K562 (cell line): Measurements from ENCODE around the gene LSM12. TPM values are rescaled to one million over a fixed set of nuclear protein-coding genes. Genes with fewer than 3 reads are reported as not detected.
A peak's percentile ranks its signal among the peaks of the same experiment; 100 is the strongest.

ENCODE experiments used
- ATF1 ChIP-seq, 2 experiments: fragments of 450-650 bp in 1 of 2; IDR thresholded peaks; 2 replicates each; pipeline ENCODE4 v1.6.1; 2016; ENCODE audit warnings: missing compliant biosample characterization in 1 of 2, missing genetic modification characterization in 1 of 2
- BRF1 ChIP-seq: IDR thresholded peaks from 3 replicates; pipeline ENCODE4 v1.6.1; 2011; ENCODE audit warnings: borderline replicate concordance, mild to moderate bottlenecking; ENCODE audit not compliant: insufficient read length; ENCODE audit errors: extremely low read depth
- EP400 ChIP-seq: fragments of 450-650 bp; IDR thresholded peaks from 2 replicates; pipeline ENCODE4 v1.6.1; 2017; ENCODE audit warnings: antibody characterized with exemption, mild to moderate bottlenecking, moderate library complexity
- GTF2E2 ChIP-seq: fragments of 200-800 bp; sonication (Bioruptor generic); IDR thresholded peaks from 2 replicates; pipeline ENCODE4 v1.6.1; 2016; ENCODE audit warnings: missing genetic modification characterization, missing compliant biosample characterization
- MBD2 ChIP-seq: sonication (generic); IDR thresholded peaks from 2 replicates; pipeline ENCODE4 v1.6.1; 2016; ENCODE audit warnings: low read depth, borderline replicate concordance
- MLX ChIP-seq, 2 experiments: fragments of 450-650 bp in 1 of 2; sonication (generic) in 1 of 2; formaldehyde crosslinking; conservative IDR thresholded peaks; 2 replicates each; pipeline versions ENCODE4 v1.4.0 to v1.8.1; 2020 to 2022; ENCODE audit warnings: mild to moderate bottlenecking in 1 of 2, missing genetic modification reagents in 1 of 2
- NR2C2 ChIP-seq, 2 experiments: fragments of 200-800 bp in 1 of 2; sonication (Bioruptor generic) in 1 of 2; sonication (generic) in 1 of 2; formaldehyde crosslinking in 1 of 2; IDR thresholded peaks; 2 replicates each; pipeline versions ENCODE4 v1.6.1 to v1.8.0; 2016 to 2022; ENCODE audit warnings: mild to moderate bottlenecking in 1 of 2, missing compliant biosample characterization in 1 of 2, missing genetic modification characterization in 1 of 2, missing genetic modification reagents in 1 of 2
- TSC22D4 ChIP-seq: fragments of 450-650 bp; IDR thresholded peaks from 2 replicates; pipeline ENCODE4 v1.6.1; 2016; ENCODE audit warnings: missing genetic modification characterization, missing biosample characterization, control low read depth
- ZNF830 ChIP-seq: fragments of 250-450 bp; sonication (Bioruptor Pico); IDR thresholded peaks from 2 replicates; pipeline ENCODE4 v1.5.0; 2021; ENCODE audit warnings: mild to moderate bottlenecking
- ZZZ3 ChIP-seq: fragments of 450-650 bp; IDR thresholded peaks from 2 replicates; pipeline ENCODE4 v1.6.1; 2016; ENCODE audit warnings: antibody characterized with exemption, mild to moderate bottlenecking, moderate library complexity
- polyA plus RNA-seq, 8 experiments: library from polyadenylated mRNA; depleted of rRNA in 4 of 8; stranded (reverse) in 5 of 8; unstranded in 3 of 8; fragments of >200 nt; fragmentation: Nextera tagmentation in 2 of 8; fragmentation: Illumina TruSeq in 1 of 8; extraction: Ambion mirVana in 2 of 8; extraction: Trizol in 1 of 8; gene quantifications; 2 replicates each; pipeline versions ENCODE4 v1.2.1 to v1.2.3, GENCODE V29; 2011 to 2014; ENCODE audit warnings: inconsistent platforms in 1 of 8, missing spikeins in 1 of 8
- total RNA-seq, 7 experiments: library from RNA; depleted of rRNA in 6 of 7; stranded (reverse); fragments of >200 nt in 6 of 7; fragmentation: Illumina TruSeq in 2 of 7; extraction: Trizol in 2 of 7; gene quantifications; 2 replicates each; pipeline versions ENCODE4 v1.2.1 to v1.2.3, GENCODE V29; 2011 to 2021; ENCODE audit warnings: low replicate concordance in 1 of 7
- TF ChIP-seq, protein P1 (sequence below): fragments of 450-650 bp; IDR thresholded peaks from 2 replicates; pipeline ENCODE4 v1.6.1; 2016; ENCODE audit warnings: mild to moderate bottlenecking, moderate library complexity

LSM12 gene
- total and polyA plus RNA-seq, 9 of the 15 experiments (the other 6 are each of a cell fraction or from before 2014, with no cell fraction given), result 53.0 to 258 (median 89.3) TPM

DNA sequence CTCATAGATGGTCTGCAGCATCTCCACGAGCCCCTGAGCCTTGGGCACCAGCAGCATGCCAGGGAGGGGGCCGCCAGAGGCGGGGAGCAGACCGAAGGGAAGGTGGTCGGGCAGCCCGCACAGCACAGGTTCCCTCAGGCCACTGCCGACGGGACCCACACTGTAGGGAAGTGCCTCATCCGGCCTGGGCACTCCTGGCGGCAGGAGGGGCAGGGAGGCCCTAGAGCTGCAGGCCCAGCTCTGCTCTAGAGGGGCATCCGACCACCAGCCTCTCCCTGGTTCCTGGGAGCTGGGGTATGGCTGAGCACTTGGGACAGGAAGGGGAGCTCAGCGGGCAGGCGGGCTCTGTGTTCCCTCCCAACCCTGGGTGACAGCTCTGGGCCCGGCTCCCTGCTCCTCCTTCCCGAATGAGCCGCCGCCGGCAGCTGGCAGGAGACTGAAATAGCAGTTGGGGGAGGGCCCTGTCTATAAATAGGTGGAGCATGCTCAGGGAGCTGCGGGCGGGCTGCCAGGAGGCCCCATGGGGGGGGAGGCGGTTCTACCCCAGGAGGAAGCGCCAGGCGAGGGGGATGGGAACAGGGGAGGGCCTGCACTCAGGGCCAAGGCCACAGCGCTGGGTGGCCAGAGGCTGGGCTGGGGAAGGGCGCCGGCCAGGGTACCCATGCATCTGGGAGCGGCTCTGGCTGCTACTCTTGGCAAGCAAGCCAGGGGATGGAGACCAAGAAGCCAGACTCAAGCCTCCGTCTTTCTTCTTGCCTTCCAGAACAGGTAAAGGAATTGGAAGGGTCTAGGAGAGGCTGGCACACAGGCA is 44.6 kb upstream of the LSM12 start (continued):
- TF ChIP-seq, protein P1, sequence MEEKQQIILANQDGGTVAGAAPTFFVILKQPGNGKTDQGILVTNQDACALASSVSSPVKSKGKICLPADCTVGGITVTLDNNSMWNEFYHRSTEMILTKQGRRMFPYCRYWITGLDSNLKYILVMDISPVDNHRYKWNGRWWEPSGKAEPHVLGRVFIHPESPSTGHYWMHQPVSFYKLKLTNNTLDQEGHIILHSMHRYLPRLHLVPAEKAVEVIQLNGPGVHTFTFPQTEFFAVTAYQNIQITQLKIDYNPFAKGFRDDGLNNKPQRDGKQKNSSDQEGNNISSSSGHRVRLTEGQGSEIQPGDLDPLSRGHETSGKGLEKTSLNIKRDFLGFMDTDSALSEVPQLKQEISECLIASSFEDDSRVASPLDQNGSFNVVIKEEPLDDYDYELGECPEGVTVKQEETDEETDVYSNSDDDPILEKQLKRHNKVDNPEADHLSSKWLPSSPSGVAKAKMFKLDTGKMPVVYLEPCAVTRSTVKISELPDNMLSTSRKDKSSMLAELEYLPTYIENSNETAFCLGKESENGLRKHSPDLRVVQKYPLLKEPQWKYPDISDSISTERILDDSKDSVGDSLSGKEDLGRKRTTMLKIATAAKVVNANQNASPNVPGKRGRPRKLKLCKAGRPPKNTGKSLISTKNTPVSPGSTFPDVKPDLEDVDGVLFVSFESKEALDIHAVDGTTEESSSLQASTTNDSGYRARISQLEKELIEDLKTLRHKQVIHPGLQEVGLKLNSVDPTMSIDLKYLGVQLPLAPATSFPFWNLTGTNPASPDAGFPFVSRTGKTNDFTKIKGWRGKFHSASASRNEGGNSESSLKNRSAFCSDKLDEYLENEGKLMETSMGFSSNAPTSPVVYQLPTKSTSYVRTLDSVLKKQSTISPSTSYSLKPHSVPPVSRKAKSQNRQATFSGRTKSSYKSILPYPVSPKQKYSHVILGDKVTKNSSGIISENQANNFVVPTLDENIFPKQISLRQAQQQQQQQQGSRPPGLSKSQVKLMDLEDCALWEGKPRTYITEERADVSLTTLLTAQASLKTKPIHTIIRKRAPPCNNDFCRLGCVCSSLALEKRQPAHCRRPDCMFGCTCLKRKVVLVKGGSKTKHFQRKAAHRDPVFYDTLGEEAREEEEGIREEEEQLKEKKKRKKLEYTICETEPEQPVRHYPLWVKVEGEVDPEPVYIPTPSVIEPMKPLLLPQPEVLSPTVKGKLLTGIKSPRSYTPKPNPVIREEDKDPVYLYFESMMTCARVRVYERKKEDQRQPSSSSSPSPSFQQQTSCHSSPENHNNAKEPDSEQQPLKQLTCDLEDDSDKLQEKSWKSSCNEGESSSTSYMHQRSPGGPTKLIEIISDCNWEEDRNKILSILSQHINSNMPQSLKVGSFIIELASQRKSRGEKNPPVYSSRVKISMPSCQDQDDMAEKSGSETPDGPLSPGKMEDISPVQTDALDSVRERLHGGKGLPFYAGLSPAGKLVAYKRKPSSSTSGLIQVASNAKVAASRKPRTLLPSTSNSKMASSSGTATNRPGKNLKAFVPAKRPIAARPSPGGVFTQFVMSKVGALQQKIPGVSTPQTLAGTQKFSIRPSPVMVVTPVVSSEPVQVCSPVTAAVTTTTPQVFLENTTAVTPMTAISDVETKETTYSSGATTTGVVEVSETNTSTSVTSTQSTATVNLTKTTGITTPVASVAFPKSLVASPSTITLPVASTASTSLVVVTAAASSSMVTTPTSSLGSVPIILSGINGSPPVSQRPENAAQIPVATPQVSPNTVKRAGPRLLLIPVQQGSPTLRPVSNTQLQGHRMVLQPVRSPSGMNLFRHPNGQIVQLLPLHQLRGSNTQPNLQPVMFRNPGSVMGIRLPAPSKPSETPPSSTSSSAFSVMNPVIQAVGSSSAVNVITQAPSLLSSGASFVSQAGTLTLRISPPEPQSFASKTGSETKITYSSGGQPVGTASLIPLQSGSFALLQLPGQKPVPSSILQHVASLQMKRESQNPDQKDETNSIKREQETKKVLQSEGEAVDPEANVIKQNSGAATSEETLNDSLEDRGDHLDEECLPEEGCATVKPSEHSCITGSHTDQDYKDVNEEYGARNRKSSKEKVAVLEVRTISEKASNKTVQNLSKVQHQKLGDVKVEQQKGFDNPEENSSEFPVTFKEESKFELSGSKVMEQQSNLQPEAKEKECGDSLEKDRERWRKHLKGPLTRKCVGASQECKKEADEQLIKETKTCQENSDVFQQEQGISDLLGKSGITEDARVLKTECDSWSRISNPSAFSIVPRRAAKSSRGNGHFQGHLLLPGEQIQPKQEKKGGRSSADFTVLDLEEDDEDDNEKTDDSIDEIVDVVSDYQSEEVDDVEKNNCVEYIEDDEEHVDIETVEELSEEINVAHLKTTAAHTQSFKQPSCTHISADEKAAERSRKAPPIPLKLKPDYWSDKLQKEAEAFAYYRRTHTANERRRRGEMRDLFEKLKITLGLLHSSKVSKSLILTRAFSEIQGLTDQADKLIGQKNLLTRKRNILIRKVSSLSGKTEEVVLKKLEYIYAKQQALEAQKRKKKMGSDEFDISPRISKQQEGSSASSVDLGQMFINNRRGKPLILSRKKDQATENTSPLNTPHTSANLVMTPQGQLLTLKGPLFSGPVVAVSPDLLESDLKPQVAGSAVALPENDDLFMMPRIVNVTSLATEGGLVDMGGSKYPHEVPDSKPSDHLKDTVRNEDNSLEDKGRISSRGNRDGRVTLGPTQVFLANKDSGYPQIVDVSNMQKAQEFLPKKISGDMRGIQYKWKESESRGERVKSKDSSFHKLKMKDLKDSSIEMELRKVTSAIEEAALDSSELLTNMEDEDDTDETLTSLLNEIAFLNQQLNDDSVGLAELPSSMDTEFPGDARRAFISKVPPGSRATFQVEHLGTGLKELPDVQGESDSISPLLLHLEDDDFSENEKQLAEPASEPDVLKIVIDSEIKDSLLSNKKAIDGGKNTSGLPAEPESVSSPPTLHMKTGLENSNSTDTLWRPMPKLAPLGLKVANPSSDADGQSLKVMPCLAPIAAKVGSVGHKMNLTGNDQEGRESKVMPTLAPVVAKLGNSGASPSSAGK, result no peak
- TF ChIP-seq ZNF830 (CRISPR knock-in tag), result no peak
- no peak for TF ChIP-seq ZZZ3
- TF ChIP-seq MLX (CRISPR knock-in tag; conservative IDR thresholded peaks at IDR 0.05), result no peak
- no peak for TF ChIP-seq MBD2
- TF ChIP-seq BRF1, result no peak
- TF ChIP-seq ATF1 (CRISPR knock-in tag; IDR thresholded peaks at IDR 0.05), result no peak
- TF ChIP-seq ATF1 (tag; IDR thresholded peaks at IDR 0.05), result no peak
- 0 out of 2 replicates have a peak, but pooled peaks have one; percentile 26 for TF ChIP-seq NR2C2 (CRISPR knock-in tag; IDR thresholded peaks at IDR 0.05)
- TF ChIP-seq NR2C2 (tag; IDR thresholded peaks at IDR 0.05), result no peak
- TF ChIP-seq EP400, result no peak
- TF ChIP-seq TSC22D4 (tag), result no peak
- TF ChIP-seq GTF2E2, result no peak
